GM23338 (cell line): ENCODE results near the gene GRM8. TPM values are rescaled to one million over a fixed set of nuclear protein-coding genes. Genes with fewer than 3 reads are reported as not detected.

Experiments used
- ATAC-seq: fragments of 200-7000 bp; cut with Tn5 transposase; 3 replicates; pipeline ENCODE4 v1.9.1; 2020
- DNase-seq: peaks from one replicate; pipeline ENCODE4 v3.0.0-alpha.2; 2015; ENCODE audit warnings: low spot score
- H2AFZ ChIP-seq: fragments of 200-600 bp; sonication (generic); 2 replicates; pipeline ENCODE4 v1.8.0; 2016; ENCODE audit warnings: antibody characterized with exemption, mild to moderate bottlenecking, moderate library complexity
- H3F3A ChIP-seq: fragments of 200-600 bp; sonication (generic); replicated peaks from 2 replicates; pipeline ENCODE4 v1.8.0; 2017; ENCODE audit warnings: antibody characterized with exemption, mixed run types, low read depth
- H3K27ac ChIP-seq: fragments of 200-600 bp; sonication (generic); 2 replicates; pipeline ENCODE4 v1.6.1; 2016; ENCODE audit warnings: low read depth
- H3K27me3 ChIP-seq: fragments of 200-600 bp; sonication (generic); 2 replicates; pipeline ENCODE4 v1.8.0; 2016; ENCODE audit warnings: mild to moderate bottlenecking, mixed run types, moderate library complexity; ENCODE audit not compliant: insufficient read depth
- H3K36me3 ChIP-seq: fragments of 200-600 bp; sonication (generic); 2 replicates; pipeline ENCODE4 v1.8.0; 2016; ENCODE audit warnings: mild to moderate bottlenecking; ENCODE audit not compliant: insufficient read depth
- H3K4me1 ChIP-seq: fragments of 200-600 bp; sonication (generic); 2 replicates; pipeline ENCODE4 v1.8.0; 2016; ENCODE audit warnings: mild to moderate bottlenecking, moderate library complexity; ENCODE audit not compliant: insufficient read depth
- H3K4me2 ChIP-seq: fragments of 200-600 bp; sonication (generic); 2 replicates; pipeline ENCODE4 v1.7.1; 2017; ENCODE audit warnings: mixed run types
- H3K4me3 ChIP-seq: fragments of 200-600 bp; sonication (generic); 2 replicates; pipeline ENCODE4 v1.6.1; 2016; ENCODE audit warnings: mixed run types
- H3K79me2 ChIP-seq: fragments of 200-600 bp; sonication (generic); replicated peaks from 2 replicates; pipeline ENCODE4 v1.8.0; 2017; ENCODE audit warnings: mild to moderate bottlenecking; ENCODE audit not compliant: insufficient read depth
- H3K9me2 ChIP-seq: fragments of 200-600 bp; sonication (generic); 2 replicates; pipeline ENCODE4 v1.8.0; 2017; ENCODE audit not compliant: insufficient read depth
- H4K20me1 ChIP-seq: fragments of 200-600 bp; sonication (generic); replicated peaks from 2 replicates; pipeline ENCODE4 v1.8.0; 2017; ENCODE audit warnings: mild to moderate bottlenecking; ENCODE audit not compliant: insufficient read depth
- H3K27ac Mint-ChIP-seq: 2 replicates; pipeline ENCODE4 v1.8.0; 2020; ENCODE audit warnings: inconsistent platforms, mild to moderate bottlenecking, moderate library complexity, mixed read lengths
- H3K27me3 Mint-ChIP-seq: 3 replicates; pipeline ENCODE4 v1.8.0; 2022; ENCODE audit warnings: low read depth, mild to moderate bottlenecking, moderate library complexity, mixed read lengths, inconsistent platforms; ENCODE audit not compliant: insufficient read depth, poor library complexity
- H3K36me3 Mint-ChIP-seq: 3 replicates; pipeline ENCODE4 v1.8.0; 2021; ENCODE audit warnings: low read depth, mild to moderate bottlenecking, inconsistent platforms, moderate library complexity, mixed read lengths
- H3K4me1 Mint-ChIP-seq: 3 replicates; pipeline ENCODE4 v1.8.0; 2020; ENCODE audit warnings: mild to moderate bottlenecking, inconsistent platforms, mixed read lengths
- H3K4me3 Mint-ChIP-seq: 3 replicates; pipeline ENCODE4 v1.8.0; 2021; ENCODE audit warnings: moderate library complexity, mild to moderate bottlenecking, inconsistent platforms, mixed read lengths
- H3K9me3 Mint-ChIP-seq: 3 replicates; pipeline ENCODE4 v1.8.0; 2020; ENCODE audit warnings: moderate library complexity, mild to moderate bottlenecking, inconsistent platforms, mixed read lengths
- CREB1 ChIP-seq: fragments of 250-450 bp; sonication (Bioruptor Pico); IDR thresholded peaks from 2 replicates; pipeline ENCODE4 v1.5.0; 2020; ENCODE audit warnings: low read depth, mild to moderate bottlenecking, moderate library complexity
- EZH2phosphoT487 ChIP-seq: fragments of 200-600 bp; sonication (generic); IDR thresholded peaks from one replicate; pipeline ENCODE4 v1.8.1; 2018; ENCODE audit warnings: antibody characterized with exemption; ENCODE audit not compliant: unreplicated experiment
- NANOG ChIP-seq: IDR thresholded peaks from 2 replicates; pipeline ENCODE4 v1.6.1; 2016; ENCODE audit warnings: antibody characterized with exemption, borderline replicate concordance
- POLR2AphosphoS5 ChIP-seq: IDR thresholded peaks from 2 replicates; pipeline ENCODE4 v1.6.1; 2016; ENCODE audit warnings: antibody characterized with exemption, low read depth
- STAT1 ChIP-seq: IDR thresholded peaks from one replicate; pipeline ENCODE4 v1.6.1; 2016; ENCODE audit warnings: antibody characterized with exemption; ENCODE audit not compliant: unreplicated experiment
- ZNF331 ChIP-seq: fragments of 250-450 bp; sonication (Bioruptor Pico); IDR thresholded peaks from 2 replicates; pipeline ENCODE4 v1.5.0; 2020; ENCODE audit warnings: low read depth, mild to moderate bottlenecking, moderate library complexity
- polyA plus RNA-seq: library from polyadenylated mRNA; unstranded; fragments of >200 nt; fragmentation: Nextera tagmentation; extraction: Ambion mirVana; gene quantifications from 2 replicates; pipeline ENCODE4 v1.2.1, GENCODE V29; 2016
- total RNA-seq: library from RNA; depleted of rRNA; stranded (reverse); fragments of >200 nt; shearing (Covaris generic); gene quantifications from 2 replicates; pipeline ENCODE4 v1.2.3, GENCODE V29; 2014
- TF ChIP-seq, protein P1 (sequence below): IDR thresholded peaks from one replicate; pipeline ENCODE4 v1.6.1; 2018; ENCODE audit warnings: antibody characterized with exemption; ENCODE audit not compliant: unreplicated experiment
- TF ChIP-seq, protein P2 (sequence below): IDR thresholded peaks from 2 replicates; pipeline ENCODE4 v1.6.1; 2016; ENCODE audit warnings: antibody characterized with exemption
- TF ChIP-seq, protein P3 (sequence below): fragments of 250-450 bp; sonication (Bioruptor Pico); IDR thresholded peaks from 2 replicates; pipeline ENCODE4 v1.5.0; 2020; ENCODE audit warnings: mild to moderate bottlenecking, moderate library complexity

The GRM8 gene
- total and polyA plus RNA-seq, 2 experiments from 2014 or later: 1.9 to 6.6 TPM

GRCh38 chr7:126799541-126799940 lies 453.2 kb downstream of the GRM8 start:
- Histone ChIP-seq H3K4me3 (no peak overlapping the region), H3K27me3 (no peaks in the 10 kb centered on the region), H3K79me2 (no peaks in the 10 kb centered on the region), H3F3A (no peaks in the 10 kb centered on the region), H4K20me1 (no peaks in the 10 kb centered on the region), H3K36me3 (no peaks in the 10 kb centered on the region), H3K27ac (no peak overlapping the region), H3K4me1 (no peaks in the 10 kb centered on the region), H2AFZ (no peak overlapping the region), H3K4me2 (no peak overlapping the region), H3K9me2 (no peaks in the 10 kb centered on the region)
- DNase-seq (no peak), ATAC-seq (no peak)
- TF ChIP-seq, protein P1, sequence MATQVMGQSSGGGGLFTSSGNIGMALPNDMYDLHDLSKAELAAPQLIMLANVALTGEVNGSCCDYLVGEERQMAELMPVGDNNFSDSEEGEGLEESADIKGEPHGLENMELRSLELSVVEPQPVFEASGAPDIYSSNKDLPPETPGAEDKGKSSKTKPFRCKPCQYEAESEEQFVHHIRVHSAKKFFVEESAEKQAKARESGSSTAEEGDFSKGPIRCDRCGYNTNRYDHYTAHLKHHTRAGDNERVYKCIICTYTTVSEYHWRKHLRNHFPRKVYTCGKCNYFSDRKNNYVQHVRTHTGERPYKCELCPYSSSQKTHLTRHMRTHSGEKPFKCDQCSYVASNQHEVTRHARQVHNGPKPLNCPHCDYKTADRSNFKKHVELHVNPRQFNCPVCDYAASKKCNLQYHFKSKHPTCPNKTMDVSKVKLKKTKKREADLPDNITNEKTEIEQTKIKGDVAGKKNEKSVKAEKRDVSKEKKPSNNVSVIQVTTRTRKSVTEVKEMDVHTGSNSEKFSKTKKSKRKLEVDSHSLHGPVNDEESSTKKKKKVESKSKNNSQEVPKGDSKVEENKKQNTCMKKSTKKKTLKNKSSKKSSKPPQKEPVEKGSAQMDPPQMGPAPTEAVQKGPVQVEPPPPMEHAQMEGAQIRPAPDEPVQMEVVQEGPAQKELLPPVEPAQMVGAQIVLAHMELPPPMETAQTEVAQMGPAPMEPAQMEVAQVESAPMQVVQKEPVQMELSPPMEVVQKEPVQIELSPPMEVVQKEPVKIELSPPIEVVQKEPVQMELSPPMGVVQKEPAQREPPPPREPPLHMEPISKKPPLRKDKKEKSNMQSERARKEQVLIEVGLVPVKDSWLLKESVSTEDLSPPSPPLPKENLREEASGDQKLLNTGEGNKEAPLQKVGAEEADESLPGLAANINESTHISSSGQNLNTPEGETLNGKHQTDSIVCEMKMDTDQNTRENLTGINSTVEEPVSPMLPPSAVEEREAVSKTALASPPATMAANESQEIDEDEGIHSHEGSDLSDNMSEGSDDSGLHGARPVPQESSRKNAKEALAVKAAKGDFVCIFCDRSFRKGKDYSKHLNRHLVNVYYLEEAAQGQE: no peak
- TF ChIP-seq, protein P2, sequence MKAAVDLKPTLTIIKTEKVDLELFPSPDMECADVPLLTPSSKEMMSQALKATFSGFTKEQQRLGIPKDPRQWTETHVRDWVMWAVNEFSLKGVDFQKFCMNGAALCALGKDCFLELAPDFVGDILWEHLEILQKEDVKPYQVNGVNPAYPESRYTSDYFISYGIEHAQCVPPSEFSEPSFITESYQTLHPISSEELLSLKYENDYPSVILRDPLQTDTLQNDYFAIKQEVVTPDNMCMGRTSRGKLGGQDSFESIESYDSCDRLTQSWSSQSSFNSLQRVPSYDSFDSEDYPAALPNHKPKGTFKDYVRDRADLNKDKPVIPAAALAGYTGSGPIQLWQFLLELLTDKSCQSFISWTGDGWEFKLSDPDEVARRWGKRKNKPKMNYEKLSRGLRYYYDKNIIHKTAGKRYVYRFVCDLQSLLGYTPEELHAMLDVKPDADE: no peak
- TF ChIP-seq STAT1: no peak
- TF ChIP-seq ZNF331: no peak
- Mint-ChIP-seq H3K27me3 (no peaks in the 10 kb centered on the region), H3K4me3 (no peak overlapping the region), H3K9me3 (no peaks in the 10 kb centered on the region), H3K27ac (no peak overlapping the region), H3K4me1 (no peaks in the 10 kb centered on the region), H3K36me3 (no peaks in the 10 kb centered on the region)

- no peak for DNase-seq
- no peak overlapping the region for H3K4me3 Mint-ChIP-seq
- Histone ChIP-seq H2AFZ (no peak overlapping the region; the same call in 1 of the 2 replicates), H3K79me2 (no peaks in the 10 kb centered on the region), H3K27me3 (no peaks in the 10 kb centered on the region), H3K4me3 (no peak overlapping the region), H3K36me3 (no peaks in the 10 kb centered on the region), H3K27ac (no peak overlapping the region), H3F3A (no peaks in the 10 kb centered on the region), H4K20me1 (no peaks in the 10 kb centered on the region), H3K4me2 (no peak overlapping the region), H3K9me2 (no peaks in the 10 kb centered on the region), H3K4me1 (no peaks in the 10 kb centered on the region)
- no peak for ATAC-seq
- no peaks in the 10 kb centered on the region for H3K27me3 Mint-ChIP-seq
- H3K4me1 Mint-ChIP-seq: peaks cover 9% of the 10 kb centered on the region; the same call in 2 of the 3 replicates
- H3K36me3 Mint-ChIP-seq: no peaks in the 10 kb centered on the region
- no peaks in the 10 kb centered on the region for H3K9me3 Mint-ChIP-seq
- no peak overlapping the region for H3K27ac Mint-ChIP-seq
- TF ChIP-seq POLR2AphosphoS5 (no peak), ZNF331 (no peak), NANOG (no peak), CREB1 (no peak), EZH2phosphoT487 (no peak)
- TF ChIP-seq, protein P2: no peak
- TF ChIP-seq, protein P3, sequence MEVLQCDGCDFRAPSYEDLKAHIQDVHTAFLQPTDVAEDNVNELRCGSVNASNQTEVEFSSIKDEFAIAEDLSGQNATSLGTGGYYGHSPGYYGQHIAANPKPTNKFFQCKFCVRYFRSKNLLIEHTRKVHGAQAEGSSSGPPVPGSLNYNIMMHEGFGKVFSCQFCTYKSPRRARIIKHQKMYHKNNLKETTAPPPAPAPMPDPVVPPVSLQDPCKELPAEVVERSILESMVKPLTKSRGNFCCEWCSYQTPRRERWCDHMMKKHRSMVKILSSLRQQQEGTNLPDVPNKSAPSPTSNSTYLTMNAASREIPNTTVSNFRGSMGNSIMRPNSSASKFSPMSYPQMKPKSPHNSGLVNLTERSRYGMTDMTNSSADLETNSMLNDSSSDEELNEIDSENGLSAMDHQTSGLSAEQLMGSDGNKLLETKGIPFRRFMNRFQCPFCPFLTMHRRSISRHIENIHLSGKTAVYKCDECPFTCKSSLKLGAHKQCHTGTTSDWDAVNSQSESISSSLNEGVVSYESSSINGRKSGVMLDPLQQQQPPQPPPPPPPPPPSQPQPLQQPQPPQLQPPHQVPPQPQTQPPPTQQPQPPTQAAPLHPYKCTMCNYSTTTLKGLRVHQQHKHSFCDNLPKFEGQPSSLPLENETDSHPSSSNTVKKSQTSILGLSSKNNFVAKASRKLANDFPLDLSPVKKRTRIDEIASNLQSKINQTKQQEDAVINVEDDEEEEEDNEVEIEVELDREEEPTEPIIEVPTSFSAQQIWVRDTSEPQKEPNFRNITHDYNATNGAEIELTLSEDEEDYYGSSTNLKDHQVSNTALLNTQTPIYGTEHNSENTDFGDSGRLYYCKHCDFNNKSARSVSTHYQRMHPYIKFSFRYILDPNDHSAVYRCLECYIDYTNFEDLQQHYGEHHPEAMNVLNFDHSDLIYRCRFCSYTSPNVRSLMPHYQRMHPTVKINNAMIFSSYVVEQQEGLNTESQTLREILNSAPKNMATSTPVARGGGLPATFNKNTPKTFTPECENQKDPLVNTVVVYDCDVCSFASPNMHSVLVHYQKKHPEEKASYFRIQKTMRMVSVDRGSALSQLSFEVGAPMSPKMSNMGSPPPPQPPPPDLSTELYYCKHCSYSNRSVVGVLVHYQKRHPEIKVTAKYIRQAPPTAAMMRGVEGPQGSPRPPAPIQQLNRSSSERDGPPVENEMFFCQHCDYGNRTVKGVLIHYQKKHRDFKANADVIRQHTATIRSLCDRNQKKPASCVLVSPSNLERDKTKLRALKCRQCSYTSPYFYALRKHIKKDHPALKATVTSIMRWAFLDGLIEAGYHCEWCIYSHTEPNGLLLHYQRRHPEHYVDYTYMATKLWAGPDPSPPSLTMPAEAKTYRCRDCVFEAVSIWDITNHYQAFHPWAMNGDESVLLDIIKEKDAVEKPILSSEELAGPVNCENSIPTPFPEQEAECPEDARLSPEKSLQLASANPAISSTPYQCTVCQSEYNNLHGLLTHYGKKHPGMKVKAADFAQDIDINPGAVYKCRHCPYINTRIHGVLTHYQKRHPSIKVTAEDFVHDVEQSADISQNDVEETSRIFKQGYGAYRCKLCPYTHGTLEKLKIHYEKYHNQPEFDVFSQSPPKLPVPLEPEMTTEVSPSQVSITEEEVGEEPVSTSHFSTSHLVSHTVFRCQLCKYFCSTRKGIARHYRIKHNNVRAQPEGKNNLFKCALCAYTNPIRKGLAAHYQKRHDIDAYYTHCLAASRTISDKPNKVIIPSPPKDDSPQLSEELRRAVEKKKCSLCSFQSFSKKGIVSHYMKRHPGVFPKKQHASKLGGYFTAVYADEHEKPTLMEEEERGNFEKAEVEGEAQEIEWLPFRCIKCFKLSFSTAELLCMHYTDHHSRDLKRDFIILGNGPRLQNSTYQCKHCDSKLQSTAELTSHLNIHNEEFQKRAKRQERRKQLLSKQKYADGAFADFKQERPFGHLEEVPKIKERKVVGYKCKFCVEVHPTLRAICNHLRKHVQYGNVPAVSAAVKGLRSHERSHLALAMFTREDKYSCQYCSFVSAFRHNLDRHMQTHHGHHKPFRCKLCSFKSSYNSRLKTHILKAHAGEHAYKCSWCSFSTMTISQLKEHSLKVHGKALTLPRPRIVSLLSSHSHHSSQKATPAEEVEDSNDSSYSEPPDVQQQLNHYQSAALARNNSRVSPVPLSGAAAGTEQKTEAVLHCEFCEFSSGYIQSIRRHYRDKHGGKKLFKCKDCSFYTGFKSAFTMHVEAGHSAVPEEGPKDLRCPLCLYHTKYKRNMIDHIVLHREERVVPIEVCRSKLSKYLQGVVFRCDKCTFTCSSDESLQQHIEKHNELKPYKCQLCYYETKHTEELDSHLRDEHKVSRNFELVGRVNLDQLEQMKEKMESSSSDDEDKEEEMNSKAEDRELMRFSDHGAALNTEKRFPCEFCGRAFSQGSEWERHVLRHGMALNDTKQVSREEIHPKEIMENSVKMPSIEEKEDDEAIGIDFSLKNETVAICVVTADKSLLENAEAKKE: no peak
Measured at GRCh38 chr7:126792521-126792920, 460.2 kb downstream of the GRM8 start.
